Measurements from ENCODE around the gene S100A2.

GRCh38 chr1:153566414-153567371 is 1.0 kb upstream of the S100A2 start:
- TF ChIP-seq, protein P1, sequence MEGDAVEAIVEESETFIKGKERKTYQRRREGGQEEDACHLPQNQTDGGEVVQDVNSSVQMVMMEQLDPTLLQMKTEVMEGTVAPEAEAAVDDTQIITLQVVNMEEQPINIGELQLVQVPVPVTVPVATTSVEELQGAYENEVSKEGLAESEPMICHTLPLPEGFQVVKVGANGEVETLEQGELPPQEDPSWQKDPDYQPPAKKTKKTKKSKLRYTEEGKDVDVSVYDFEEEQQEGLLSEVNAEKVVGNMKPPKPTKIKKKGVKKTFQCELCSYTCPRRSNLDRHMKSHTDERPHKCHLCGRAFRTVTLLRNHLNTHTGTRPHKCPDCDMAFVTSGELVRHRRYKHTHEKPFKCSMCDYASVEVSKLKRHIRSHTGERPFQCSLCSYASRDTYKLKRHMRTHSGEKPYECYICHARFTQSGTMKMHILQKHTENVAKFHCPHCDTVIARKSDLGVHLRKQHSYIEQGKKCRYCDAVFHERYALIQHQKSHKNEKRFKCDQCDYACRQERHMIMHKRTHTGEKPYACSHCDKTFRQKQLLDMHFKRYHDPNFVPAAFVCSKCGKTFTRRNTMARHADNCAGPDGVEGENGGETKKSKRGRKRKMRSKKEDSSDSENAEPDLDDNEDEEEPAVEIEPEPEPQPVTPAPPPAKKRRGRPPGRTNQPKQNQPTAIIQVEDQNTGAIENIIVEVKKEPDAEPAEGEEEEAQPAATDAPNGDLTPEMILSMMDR (conservative IDR thresholded peaks at IDR 0.05), result no peak
- TF ChIP-seq ZFX (IDR thresholded peaks at IDR 0.05), result peak; percentile 35; the same call in 1 of the 2 replicates
